PC-3 (cell line): ENCODE measurements around the gene DSTN. TPM values are rescaled to one million over a fixed set of nuclear protein-coding genes. Genes with fewer than 3 reads are reported as not detected.
A peak's percentile ranks its signal among the peaks of the same experiment; 100 is the strongest.

Source experiments
- ATAC-seq: fragments of 200-7000 bp; cut with Tn5 transposase; 2 replicates; pipeline ENCODE4 v1.9.1; 2020; ENCODE audit warnings: mild to moderate bottlenecking, moderate library complexity
- BruUV-seq: library from RNA; stranded (reverse); fragments of 400-500 nt; replicated peaks from 2 replicates; lab custom pipeline; 2021; lab: Mats Ljungman, UMichigan
- CTCF ChIA-PET: fragments of 300-600 bp; sonication (Branson Sonifier 250); formaldehyde crosslinking; loops from one replicate; lab custom pipeline; 2022; ENCODE audit warnings: antibody characterized with exemption; lab: Charles Lee
- POLR2A ChIA-PET: fragments of 300-600 bp; sonication (Branson Sonifier 250); formaldehyde crosslinking; loops from one replicate; lab custom pipeline; 2022; ENCODE audit warnings: antibody characterized with exemption; ENCODE audit not compliant: unreplicated experiment; lab: Charles Lee
- DNase-seq: peaks from one replicate; pipeline ENCODE4 v3.0.0-alpha.2; 2015
- H2AFZ ChIP-seq: fragments of 300-600 bp; sonication (generic); 2 replicates; pipeline ENCODE4 v1.6.0; 2016; ENCODE audit warnings: antibody characterized with exemption, low read length
- H3F3A ChIP-seq: fragments of 300-600 bp; sonication (generic); one replicate; pipeline ENCODE4 v1.6.0; 2017; ENCODE audit warnings: antibody characterized with exemption, low read length, control low read depth, mild to moderate bottlenecking; ENCODE audit not compliant: unreplicated experiment
- H3K27ac ChIP-seq: fragments of 300-600 bp; sonication (generic); 2 replicates; pipeline ENCODE4 v1.5.1; 2016; ENCODE audit warnings: mild to moderate bottlenecking, low read length
- H3K27me3 ChIP-seq: fragments of 300-600 bp; sonication (generic); 2 replicates; pipeline ENCODE4 v1.6.1; 2016; ENCODE audit warnings: low read length, mixed read lengths
- H3K36me3 ChIP-seq: fragments of 300-600 bp; sonication (generic); 2 replicates; pipeline ENCODE4 v1.6.1; 2016; ENCODE audit warnings: low read depth, mixed run types, low read length, mixed read lengths
- H3K4me1 ChIP-seq: fragments of 300-600 bp; sonication (generic); 2 replicates; pipeline ENCODE4 v1.5.1; 2016; ENCODE audit warnings: low read length; ENCODE audit not compliant: insufficient read depth
- H3K4me2 ChIP-seq: fragments of 300-600 bp; sonication (generic); 2 replicates; pipeline ENCODE4 v1.6.0; 2016; ENCODE audit warnings: low read length
- H3K4me3 ChIP-seq: fragments of 300-600 bp; sonication (generic); 2 replicates; pipeline ENCODE4 v1.5.1; 2016; ENCODE audit warnings: mild to moderate bottlenecking, low read length, mixed read lengths
- H3K79me2 ChIP-seq: fragments of 300-600 bp; sonication (generic); 2 replicates; pipeline ENCODE4 v1.6.1; 2017; ENCODE audit warnings: low read length, mixed read lengths
- H3K9ac ChIP-seq: fragments of 300-600 bp; sonication (generic); 2 replicates; pipeline ENCODE4 v1.6.0; 2016; ENCODE audit warnings: mild to moderate bottlenecking, low read length
- H3K9me2 ChIP-seq: fragments of 300-600 bp; sonication (generic); replicated peaks from 2 replicates; pipeline ENCODE4 v1.6.1; 2016; ENCODE audit warnings: mixed run types, low read length, mixed read lengths
- H3K9me3 ChIP-seq: fragments of 300-600 bp; sonication (generic); 2 replicates; pipeline ENCODE4 v1.6.1; 2016; ENCODE audit warnings: low read length, mixed read lengths
- H4K20me1 ChIP-seq: fragments of 300-600 bp; sonication (generic); 2 replicates; pipeline ENCODE4 v1.6.1; 2016; ENCODE audit warnings: low read length, mixed read lengths
- EZH2 ChIP-seq: fragments of 300-600 bp; sonication (generic); IDR thresholded peaks from one replicate; pipeline ENCODE4 v1.6.1; 2017; ENCODE audit warnings: antibody characterized with exemption, mild to moderate bottlenecking, low read length; ENCODE audit not compliant: unreplicated experiment
- EZH2phosphoT487 ChIP-seq: fragments of 300-600 bp; sonication (generic); IDR thresholded peaks from 2 replicates; pipeline ENCODE4 v1.6.1; 2018; ENCODE audit warnings: mild to moderate bottlenecking, antibody characterized with exemption, low read length, borderline replicate concordance
- intact Hi-C: fragments of 100-400 bp; cut with micrococcal nuclease; formaldehyde crosslinking; loops from 2 replicates; pipeline ENCODE4 v1.9.0; 2023
- total RNA-seq: library from RNA; depleted of rRNA; stranded (reverse); fragments of >200 nt; gene quantifications from 2 replicates; pipeline ENCODE4 v1.2.3, GENCODE V29; 2014
- TF ChIP-seq, protein P1 (sequence below): fragments of 300-600 bp; sonication (generic); conservative IDR thresholded peaks from 2 replicates; pipeline ENCODE4 v1.5.1; 2017; ENCODE audit warnings: antibody characterized with exemption, low read depth, mild to moderate bottlenecking, low read length

Gene DSTN
- total RNA-seq, 1 experiment from 2014 or later: 182 TPM

DNA sequence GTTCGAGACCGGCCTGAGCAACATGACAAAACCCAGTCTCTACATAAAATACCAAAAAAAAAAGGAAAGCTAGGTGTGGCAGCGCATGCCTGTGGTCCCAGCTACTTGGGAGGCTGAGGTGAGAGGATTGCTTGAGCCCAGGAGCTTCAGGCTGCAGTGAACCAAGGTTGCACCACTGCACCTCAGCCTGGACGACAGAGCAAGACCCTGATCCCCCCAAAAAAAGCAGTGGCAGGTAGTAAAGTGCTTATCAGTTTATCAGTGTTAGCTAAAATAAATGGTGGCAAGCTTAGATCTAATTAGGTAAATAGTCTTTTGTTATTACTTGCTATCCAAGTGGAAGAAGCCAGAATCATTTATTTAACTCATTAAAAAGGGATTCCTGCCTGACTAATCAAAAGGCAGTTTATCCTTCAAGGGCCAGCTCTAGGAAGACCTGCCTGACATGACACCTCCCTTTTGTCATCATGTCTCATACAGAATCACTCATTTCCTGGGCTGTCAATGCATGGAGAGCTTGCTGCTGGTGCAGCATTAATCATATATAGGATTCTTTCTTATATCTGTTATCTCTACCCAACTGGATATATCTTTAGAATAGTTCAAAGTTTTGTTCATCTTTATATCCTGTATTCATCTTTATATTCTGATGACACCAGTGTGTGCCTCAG, 9.6 kb downstream of the DSTN start:
- BruUV-seq: no TSS peak
- H3K9ac ChIP-seq: no peak overlapping the region
- no peak overlapping the region for H2AFZ ChIP-seq
- peak; percentile 95 for ATAC-seq
- DNase-seq: peak; percentile 75
- H3K79me2 ChIP-seq: peaks cover 99% of the 10 kb centered on the region
- H3K27me3 ChIP-seq: no peaks in the 10 kb centered on the region
- H3K36me3 ChIP-seq: peaks cover 11% of the 10 kb centered on the region; the same call in 1 of the 2 replicates
- intact Hi-C loops: no loop called here
- H3K4me2 ChIP-seq: no peak overlapping the region
- H3K9me3 ChIP-seq: no peaks in the 10 kb centered on the region
- no peak overlapping the region for H3K4me3 ChIP-seq
- H3K4me1 ChIP-seq: peaks cover 15% of the 10 kb centered on the region
- CTCF ChIA-PET: interaction anchor here (0.5 kb wide), 1 partner anchor 102 kb away, joined by 7 read pairs; no protein-coding TSS in a partner anchor
- H3F3A ChIP-seq: peaks cover 5% of the 10 kb centered on the region
- H3K9me2 ChIP-seq: no peaks in the 10 kb centered on the region
- H4K20me1 ChIP-seq: peaks cover 52% of the 10 kb centered on the region
- POLR2A ChIA-PET: no interaction called here
- peak overlapping the region; percentile 14; the same call in 1 of the 2 replicates for H3K27ac ChIP-seq
- TF ChIP-seq EZH2phosphoT487: no peak
- no peak for TF ChIP-seq EZH2
- TF ChIP-seq, protein P1, sequence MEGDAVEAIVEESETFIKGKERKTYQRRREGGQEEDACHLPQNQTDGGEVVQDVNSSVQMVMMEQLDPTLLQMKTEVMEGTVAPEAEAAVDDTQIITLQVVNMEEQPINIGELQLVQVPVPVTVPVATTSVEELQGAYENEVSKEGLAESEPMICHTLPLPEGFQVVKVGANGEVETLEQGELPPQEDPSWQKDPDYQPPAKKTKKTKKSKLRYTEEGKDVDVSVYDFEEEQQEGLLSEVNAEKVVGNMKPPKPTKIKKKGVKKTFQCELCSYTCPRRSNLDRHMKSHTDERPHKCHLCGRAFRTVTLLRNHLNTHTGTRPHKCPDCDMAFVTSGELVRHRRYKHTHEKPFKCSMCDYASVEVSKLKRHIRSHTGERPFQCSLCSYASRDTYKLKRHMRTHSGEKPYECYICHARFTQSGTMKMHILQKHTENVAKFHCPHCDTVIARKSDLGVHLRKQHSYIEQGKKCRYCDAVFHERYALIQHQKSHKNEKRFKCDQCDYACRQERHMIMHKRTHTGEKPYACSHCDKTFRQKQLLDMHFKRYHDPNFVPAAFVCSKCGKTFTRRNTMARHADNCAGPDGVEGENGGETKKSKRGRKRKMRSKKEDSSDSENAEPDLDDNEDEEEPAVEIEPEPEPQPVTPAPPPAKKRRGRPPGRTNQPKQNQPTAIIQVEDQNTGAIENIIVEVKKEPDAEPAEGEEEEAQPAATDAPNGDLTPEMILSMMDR: no peak

DNA sequence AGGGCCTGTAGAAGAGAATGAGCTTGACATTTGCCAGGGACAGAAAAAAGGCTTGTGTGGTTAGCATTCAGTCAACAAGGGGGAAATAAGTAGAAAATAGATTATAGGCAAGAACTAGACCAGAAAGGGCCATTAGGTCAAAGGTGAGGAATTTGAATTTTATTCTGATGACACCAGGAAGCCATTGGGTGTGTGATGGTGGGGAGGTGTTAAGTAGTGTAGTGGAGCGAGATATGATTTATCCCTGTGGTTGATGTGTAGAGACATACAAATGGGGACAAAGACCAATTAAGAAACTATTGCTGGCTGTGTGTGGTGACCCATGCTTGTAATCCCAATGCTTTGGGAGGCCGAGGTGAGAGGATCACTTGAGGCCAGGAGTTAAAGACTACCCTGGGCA, 11.0 kb downstream of the DSTN start:
- Histone ChIP-seq H3K9ac (no peak overlapping the region), H3K4me2 (no peak overlapping the region), H4K20me1 (peaks cover 51% of the 10 kb centered on the region), H3F3A (peaks cover 5% of the 10 kb centered on the region), H3K9me3 (no peaks in the 10 kb centered on the region), H3K9me2 (no peaks in the 10 kb centered on the region), H3K36me3 (peaks cover 17% of the 10 kb centered on the region; the same call in 1 of the 2 replicates), H3K79me2 (peaks cover 99% of the 10 kb centered on the region), H3K27me3 (no peaks in the 10 kb centered on the region), H2AFZ (no peak overlapping the region), H3K4me1 (peaks cover 15% of the 10 kb centered on the region), H3K27ac (no peak overlapping the region), H3K4me3 (no peak overlapping the region)
- ATAC-seq (no peak), DNase-seq (no peak)
- POLR2A ChIA-PET: interaction anchor here (0.6 kb wide), 1 partner anchor 13 kb away, joined by 4 read pairs; no protein-coding TSS in a partner anchor
- no TSS peak for BruUV-seq
- TF ChIP-seq, protein P1: no peak
- TF ChIP-seq EZH2phosphoT487 (no peak), EZH2 (no peak)
- CTCF ChIA-PET: no interaction called here
- intact Hi-C loops: no loop called here

DNA sequence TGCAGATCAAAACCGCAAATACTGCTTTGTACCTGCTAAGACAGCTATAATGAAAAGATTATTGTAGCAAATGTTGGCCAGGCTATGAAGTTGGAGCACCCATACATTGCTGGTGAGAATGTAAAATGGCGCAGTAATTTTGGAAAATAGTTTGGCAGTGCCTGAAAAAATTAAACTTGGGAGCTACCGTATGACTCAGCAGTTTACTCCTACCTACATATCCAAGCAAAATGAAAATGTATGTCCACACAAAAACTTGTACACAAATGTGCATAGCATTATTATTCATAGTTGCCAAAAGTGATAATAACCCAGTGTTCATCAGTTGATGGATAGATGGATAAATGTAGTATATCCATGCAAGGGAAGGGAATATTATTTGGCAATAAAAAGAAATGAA, 13.3 kb downstream of the DSTN start:
- Histone ChIP-seq H3K9me3 (no peaks in the 10 kb centered on the region), H3K4me3 (no peak overlapping the region), H4K20me1 (peaks cover 58% of the 10 kb centered on the region), H3K4me2 (no peak overlapping the region), H3K9ac (no peak overlapping the region), H3K9me2 (no peaks in the 10 kb centered on the region), H3K27me3 (no peaks in the 10 kb centered on the region), H3K79me2 (peaks cover 100% of the 10 kb centered on the region), H3K27ac (no peak overlapping the region), H2AFZ (no peak overlapping the region), H3K4me1 (peaks cover 15% of the 10 kb centered on the region), H3K36me3 (peaks cover 18% of the 10 kb centered on the region), H3F3A (peaks cover 5% of the 10 kb centered on the region)
- CTCF ChIA-PET: no interaction called here
- POLR2A ChIA-PET: no interaction called here
- BruUV-seq: no TSS peak
- intact Hi-C loops: no loop called here
- TF ChIP-seq, protein P1: no peak
- TF ChIP-seq EZH2 (no peak), EZH2phosphoT487 (no peak)
- DNase-seq: no peak
- no peak for ATAC-seq
